Sigmoid colon (tissue), 7 donors: Measurements from ENCODE around the gene MARK4. TPM values are rescaled to one million over a fixed set of nuclear protein-coding genes. Genes with fewer than 3 reads are reported as not detected.
"Not testable (repeated sequence)": the region's sequence is repeated elsewhere in the genome, so short reads cannot be mapped to it uniquely, and the experiment has no call there.

Experiments used
- DNase-seq: peaks from one replicate; pipeline ENCODE4 v3.0.0-alpha.2; 2019
- H3K27ac ChIP-seq, 4 donors: fragments of 200-600 bp; sonication (generic); one replicate each; pipeline ENCODE4 v1.5.1; 2016 to 2019; ENCODE audit warnings: mild to moderate bottlenecking in 1 of 4
- H3K27me3 ChIP-seq, 3 donors: fragments of 200-600 bp; sonication (generic); one replicate each; pipeline ENCODE4 v1.5.1; 2019; ENCODE audit warnings: mild to moderate bottlenecking in 1 of 3
- H3K36me3 ChIP-seq, 4 donors: fragments of 200-600 bp; sonication (generic); one replicate each; pipeline ENCODE4 v1.5.1; 2016 to 2019
- H3K4me1 ChIP-seq, 4 donors: fragments of 200-600 bp; sonication (generic); one replicate each; pipeline ENCODE4 v1.5.1; 2017 to 2019
- H3K4me3 ChIP-seq, 4 donors: fragments of 200-600 bp; sonication (generic); one replicate each; pipeline ENCODE4 v1.5.1; 2017 to 2019; ENCODE audit warnings: mild to moderate bottlenecking in 2 of 4, moderate library complexity in 1 of 4
- H3K9me3 ChIP-seq, 4 donors: fragments of 200-600 bp in 3 of 4; sonication (generic) in 3 of 4; one replicate each; pipeline versions ENCODE4 v1.5.1 to v1.6.1; 2013 to 2019
- CTCF ChIP-seq, 4 experiments: fragments of 450-650 bp in 3 of 4; fragments of 200-600 bp in 1 of 4; IDR thresholded peaks; one replicate each; pipeline ENCODE4 v1.5.1; 2016 to 2019; ENCODE audit warnings: antibody characterized with exemption in 4 of 4, mild to moderate bottlenecking in 3 of 4, moderate library complexity in 2 of 4
- EP300 ChIP-seq, 4 donors: sonication (generic); formaldehyde crosslinking; IDR thresholded peaks; one replicate each; pipeline ENCODE4 v1.6.1; 2017; ENCODE audit warnings: antibody characterized with exemption in 4 of 4
- POLR2A ChIP-seq, 2 donors: fragments of 450-650 bp; IDR thresholded peaks; one replicate each; pipeline ENCODE4 v1.6.1; 2016; ENCODE audit warnings: antibody characterized with exemption in 2 of 2, mild to moderate bottlenecking in 2 of 2, moderate library complexity in 2 of 2
- POLR2AphosphoS5 ChIP-seq, 4 donors: sonication (generic); formaldehyde crosslinking; IDR thresholded peaks; one replicate each; pipeline ENCODE4 v1.6.1; 2017; ENCODE audit warnings: antibody characterized with exemption in 4 of 4
- WGBS, 2 donors: extraction: QIAGEN DNeasy Blood & Tissue Kit; methylation state at CpG; one replicate each; pipeline ENCODE4 v1.1.7; 2013; 5-methylcytosine and 5-hydroxymethylcytosine counted together
- intact Hi-C: fragments of 100-400 bp; cut with DNase I; formaldehyde crosslinking; loops from one replicate; pipeline ENCODE4 v1.15.1; 2023
- polyA plus RNA-seq, 3 donors: library from polyadenylated mRNA; stranded (reverse); fragments of 200-250 nt; gene quantifications; one replicate each; pipeline ENCODE4 v1.2.3, GENCODE V29; 2013
- total RNA-seq, 4 donors: library from RNA; depleted of rRNA; stranded (reverse); fragments of >200 nt; gene quantifications; one replicate each; pipeline ENCODE4 v1.1.0, GENCODE V29; 2016
- donor health status: healthy with polysubstance abuse.
- donor health status: Bipolar disorder and iron deficiency.
- donor health status: healthy.

MARK4 gene
- total and polyA plus RNA-seq, 7 donors, result 6.2 to 39.9 (median 12.7) TPM

GRCh38 chr19:45223879-45224278, 27.2 kb upstream of the MARK4 start:
- peaks cover 0 to 46% (median 9%) of the 10 kb centered on the region in 3 donors for H3K27me3 ChIP-seq
- intact Hi-C loops, result no loop called here
- no peak for DNase-seq
- no peak overlapping the region for H3K27ac ChIP-seq
- no peaks in the 10 kb centered on the region for H3K36me3 ChIP-seq
- no peak overlapping the region for H3K4me3 ChIP-seq
- no peaks in the 10 kb centered on the region for H3K4me1 ChIP-seq
- no peak for TF ChIP-seq POLR2AphosphoS5 (IDR thresholded peaks at IDR 0.05)
- no peak for TF ChIP-seq CTCF (IDR thresholded peaks at IDR 0.05)
- no peak for TF ChIP-seq EP300 (IDR thresholded peaks at IDR 0.05)
- 87 to 91% methylated on average over 5 of the region's 5 CpGs for WGBS, 2 donors
- H3K9me3 ChIP-seq, result no peaks in the 10 kb centered on the region

DNA sequence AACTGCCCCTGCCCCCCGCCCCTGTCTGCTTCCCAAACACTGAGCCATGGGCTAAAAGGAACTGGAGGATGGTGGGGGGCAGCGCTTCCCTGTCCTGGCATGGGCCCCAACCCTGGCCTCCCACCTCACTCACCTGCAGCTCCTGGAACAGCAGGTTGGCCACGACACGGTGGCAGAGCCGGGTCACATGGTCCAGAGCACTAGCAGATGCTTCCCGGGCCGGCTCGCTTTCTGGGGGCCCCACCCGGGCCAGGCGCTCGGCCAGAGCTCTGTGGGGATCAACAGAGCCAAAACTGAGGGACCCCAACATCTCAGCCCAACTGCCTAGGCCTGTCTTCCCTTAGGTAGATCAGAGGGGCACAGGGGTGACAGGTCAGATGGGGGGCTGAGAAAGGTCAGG, 26.4 kb upstream of the MARK4 start:
- H3K27me3 ChIP-seq, result peaks cover 0 to 38% (median 7%) of the 10 kb centered on the region in 3 donors
- WGBS, 2 donors, result 33 to 72% methylated on average over 11 of the region's 11 CpGs
- no peak overlapping the region for H3K27ac ChIP-seq
- no peaks in the 10 kb centered on the region for H3K9me3 ChIP-seq
- TF ChIP-seq POLR2AphosphoS5 (IDR thresholded peaks at IDR 0.05) (no peak), CTCF (IDR thresholded peaks at IDR 0.05) (no peak), EP300 (IDR thresholded peaks at IDR 0.05) (no peak), POLR2A (IDR thresholded peaks at IDR 0.05) (no peak)
- no peak overlapping the region for H3K4me3 ChIP-seq
- no peaks in the 10 kb centered on the region for H3K4me1 ChIP-seq
- no peak for DNase-seq
- H3K36me3 ChIP-seq, result no peaks in the 10 kb centered on the region
- intact Hi-C loops, result no loop called here

GRCh38 chr19:45229056-45229455, 22.0 kb upstream of the MARK4 start:
- DNase-seq, H3K9me3 ChIP-seq, H3K4me1 ChIP-seq, H3K4me3 ChIP-seq, H3K27ac ChIP-seq, H3K36me3 ChIP-seq, intact Hi-C loops: not testable (repeated sequence)
- 69 to 87% methylated on average over 2 of the region's 2 CpGs for WGBS, 2 donors
- H3K27me3 ChIP-seq, result peaks cover 2 to 49% (median 19%) of the 10 kb centered on the region in 3 donors

DNA sequence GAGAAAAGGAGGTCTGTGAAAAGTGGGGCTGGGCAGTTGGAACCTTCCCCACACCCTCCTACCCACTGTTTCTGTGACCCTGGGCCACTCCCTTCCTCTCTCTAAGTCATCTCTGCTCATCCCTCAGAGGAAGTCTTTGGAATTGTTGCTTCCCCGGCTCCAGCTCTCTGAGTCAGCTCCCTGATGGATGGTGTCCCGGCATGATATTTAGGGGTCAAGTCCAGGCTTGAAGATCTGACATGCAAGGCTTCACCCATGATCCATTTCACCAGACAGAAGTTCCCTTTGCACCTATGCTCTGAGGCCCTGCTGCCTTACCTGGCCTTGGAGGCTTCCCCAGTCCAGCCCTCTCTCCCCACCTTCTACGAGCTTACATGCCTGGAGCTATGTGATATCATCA, 19.2 kb upstream of the MARK4 start:
- Histone ChIP-seq H3K27ac (no peak overlapping the region), H3K27me3 (peaks cover 10 to 57% (median 32%) of the 10 kb centered on the region in 3 donors), H3K36me3 (no peaks in the 10 kb centered on the region), H3K9me3 (no peaks in the 10 kb centered on the region), H3K4me3 (no peak overlapping the region), H3K4me1 (no peaks in the 10 kb centered on the region)
- intact Hi-C loops, result no loop called here
- WGBS, 2 donors, result 74 to 78% methylated on average over 3 of the region's 3 CpGs
- DNase-seq, result no peak
- TF ChIP-seq POLR2A (IDR thresholded peaks at IDR 0.05) (no peak), EP300 (IDR thresholded peaks at IDR 0.05) (no peak), POLR2AphosphoS5 (IDR thresholded peaks at IDR 0.05) (no peak), CTCF (IDR thresholded peaks at IDR 0.05) (no peak)

GRCh38 chr19:45234089-45234869, 16.8 kb upstream of the MARK4 start:
- intact Hi-C loops, result no loop called here
- WGBS, 2 donors, result 13 to 45% methylated on average over 93 of the region's 93 CpGs

More at GRCh38 chr19:45234089-45234869, 16.8 kb upstream of the MARK4 start:
- Histone ChIP-seq H3K9me3 (no peaks in the 10 kb centered on the region), H3K4me1 (no peaks in the 10 kb centered on the region), H3K27me3 (peaks cover 10 to 54% (median 32%) of the 10 kb centered on the region in 3 donors), H3K36me3 (no peaks in the 10 kb centered on the region), H3K4me3 (no peak overlapping the region), H3K27ac (no peak overlapping the region)
- no peak for DNase-seq
- TF ChIP-seq CTCF (IDR thresholded peaks at IDR 0.05) (no peak), EP300 (IDR thresholded peaks at IDR 0.05) (no peak), POLR2A (IDR thresholded peaks at IDR 0.05) (no peak), POLR2AphosphoS5 (IDR thresholded peaks at IDR 0.05) (no peak)
